ENCODE results near the gene SPRYD3. TPM values are rescaled to one million over a fixed set of nuclear protein-coding genes. Genes with fewer than 3 reads are reported as not detected.
A peak's percentile ranks its signal among the peaks of the same experiment; 100 is the strongest.

Gene SPRYD3
- total RNA-seq, 1 donor from 2014 or later, result 5.4 TPM

DNA sequence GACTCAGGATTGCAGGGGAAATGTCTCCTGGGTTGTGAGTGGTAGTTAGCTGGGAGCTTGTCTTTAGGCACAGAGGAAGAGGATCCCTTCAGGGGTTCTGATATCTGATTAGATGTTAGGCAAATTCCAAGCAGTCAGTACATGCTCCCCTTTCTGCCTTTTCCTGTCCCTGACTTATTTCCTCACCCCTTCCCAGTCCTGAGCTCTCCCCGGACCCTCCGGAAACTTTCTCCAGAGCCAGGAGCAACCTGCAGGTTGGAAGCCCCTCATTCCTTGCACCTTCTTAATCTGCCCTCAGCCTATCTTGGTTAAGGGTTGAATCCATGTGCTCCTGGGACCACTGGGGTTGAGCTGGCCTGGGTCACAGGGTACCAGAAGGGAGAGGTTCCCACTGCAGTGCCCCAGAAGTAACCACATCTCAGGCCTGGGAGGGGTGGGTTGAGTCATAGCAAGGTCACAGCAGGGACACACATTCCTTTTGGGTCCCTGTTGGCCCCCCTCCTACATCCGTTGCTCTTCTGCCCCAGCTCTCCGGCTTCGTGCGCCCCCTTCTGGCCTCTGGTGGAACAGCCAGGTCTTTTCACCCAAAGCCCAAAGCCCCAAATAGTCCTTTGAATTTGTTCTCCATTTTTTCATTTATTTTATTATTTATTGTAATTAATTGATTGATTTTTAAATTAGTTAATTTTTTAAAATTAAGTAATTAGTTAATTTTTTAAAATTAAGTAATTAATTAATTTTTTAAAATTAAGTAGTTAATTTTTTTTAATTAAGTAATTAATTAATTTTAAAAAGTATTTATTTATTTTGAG is 20.1 kb upstream of the SPRYD3 start:
- H3K4me3 ChIP-seq, result no peak overlapping the region
- H3K27ac Mint-ChIP-seq, result no peak overlapping the region

DNA sequence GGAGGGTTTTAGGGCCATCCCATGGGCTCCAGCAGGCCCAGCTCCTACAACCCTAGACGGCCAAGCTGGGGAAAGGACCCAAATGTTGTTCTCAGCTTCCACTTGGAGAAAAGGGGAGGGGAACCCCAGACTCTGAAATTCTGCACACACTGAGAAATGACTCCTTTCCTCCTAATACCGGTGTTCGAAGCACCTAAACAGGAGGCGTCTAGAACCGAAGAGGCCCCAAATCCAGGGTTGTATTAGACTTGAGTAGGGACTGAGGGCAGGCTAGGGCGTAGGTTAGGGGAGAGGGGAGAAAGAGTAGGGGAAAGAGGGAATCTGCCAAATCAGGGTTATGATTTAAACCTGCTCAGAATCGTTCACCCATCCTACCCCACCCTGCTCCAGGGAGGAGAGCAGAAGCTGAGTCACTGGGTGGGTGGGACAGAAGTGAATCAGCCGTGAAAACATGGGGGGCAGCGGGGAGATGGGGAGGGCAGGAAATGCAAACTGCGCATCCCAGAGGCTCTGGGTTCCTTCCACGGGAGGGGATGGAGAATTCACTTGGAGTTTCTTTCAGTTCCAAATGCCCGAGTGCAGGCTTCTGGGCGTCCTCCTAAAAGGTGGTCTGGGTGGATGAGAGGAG is 19.3 kb upstream of the SPRYD3 start:
- H3K79me2 ChIP-seq (ENCODE audit: low read depth), result no peaks in the 10 kb centered on the region
- peak overlapping the region; percentile 88 for H3K4me2 ChIP-seq
- Mint-ChIP-seq H3K9me3 (no peaks in the 10 kb centered on the region), H3K27ac (no peak overlapping the region), H3K4me1 (peaks cover 47% of the 10 kb centered on the region), H3K36me3 (no peaks in the 10 kb centered on the region), H3K27me3 (ENCODE audit: insufficient read depth, low read depth) (peaks cover 47% of the 10 kb centered on the region), H3K4me3 (peak overlapping the region; percentile 82)
- H3K27me3 ChIP-seq, result peaks cover 43% of the 10 kb centered on the region
- H3F3A ChIP-seq (ENCODE audit: low read depth), result peaks cover 13% of the 10 kb centered on the region
- H3K36me3 ChIP-seq, result no peaks in the 10 kb centered on the region
- H3K9me3 ChIP-seq (ENCODE audit: low read depth), result no peaks in the 10 kb centered on the region
- H3K9ac ChIP-seq, result no peak overlapping the region
- no peaks in the 10 kb centered on the region for H4K20me1 ChIP-seq (ENCODE audit: low read depth)
- peaks cover 21% of the 10 kb centered on the region for H3K4me1 ChIP-seq
- H3K27ac ChIP-seq, result no peak overlapping the region
- DNase-seq (ENCODE audit: low spot score), result no peak
- H3K4me3 ChIP-seq, result peak overlapping the region; percentile 72
- TF ChIP-seq, protein P1, sequence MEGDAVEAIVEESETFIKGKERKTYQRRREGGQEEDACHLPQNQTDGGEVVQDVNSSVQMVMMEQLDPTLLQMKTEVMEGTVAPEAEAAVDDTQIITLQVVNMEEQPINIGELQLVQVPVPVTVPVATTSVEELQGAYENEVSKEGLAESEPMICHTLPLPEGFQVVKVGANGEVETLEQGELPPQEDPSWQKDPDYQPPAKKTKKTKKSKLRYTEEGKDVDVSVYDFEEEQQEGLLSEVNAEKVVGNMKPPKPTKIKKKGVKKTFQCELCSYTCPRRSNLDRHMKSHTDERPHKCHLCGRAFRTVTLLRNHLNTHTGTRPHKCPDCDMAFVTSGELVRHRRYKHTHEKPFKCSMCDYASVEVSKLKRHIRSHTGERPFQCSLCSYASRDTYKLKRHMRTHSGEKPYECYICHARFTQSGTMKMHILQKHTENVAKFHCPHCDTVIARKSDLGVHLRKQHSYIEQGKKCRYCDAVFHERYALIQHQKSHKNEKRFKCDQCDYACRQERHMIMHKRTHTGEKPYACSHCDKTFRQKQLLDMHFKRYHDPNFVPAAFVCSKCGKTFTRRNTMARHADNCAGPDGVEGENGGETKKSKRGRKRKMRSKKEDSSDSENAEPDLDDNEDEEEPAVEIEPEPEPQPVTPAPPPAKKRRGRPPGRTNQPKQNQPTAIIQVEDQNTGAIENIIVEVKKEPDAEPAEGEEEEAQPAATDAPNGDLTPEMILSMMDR (IDR thresholded peaks at IDR 0.05), result no peak
- no peak for TF ChIP-seq EZH2 (IDR thresholded peaks at IDR 0.05)
- TF ChIP-seq EZH2phosphoT487 (IDR thresholded peaks at IDR 0.05), result no peak
- H2AFZ ChIP-seq (replicated peaks), result peak overlapping the region; percentile 70

More for the DNA sequence above, 20.1 kb upstream of the SPRYD3 start:
- Histone ChIP-seq H3K9ac (no peak overlapping the region), H3K79me2 (ENCODE audit: low read depth) (no peaks in the 10 kb centered on the region), H3K4me2 (no peak overlapping the region), H3K9me3 (ENCODE audit: low read depth) (no peaks in the 10 kb centered on the region), H3F3A (ENCODE audit: low read depth) (peaks cover 13% of the 10 kb centered on the region), H3K36me3 (no peaks in the 10 kb centered on the region), H3K27me3 (peaks cover 43% of the 10 kb centered on the region), H3K27ac (no peak overlapping the region), H2AFZ (replicated peaks) (no peak overlapping the region), H3K4me1 (peaks cover 21% of the 10 kb centered on the region), H4K20me1 (ENCODE audit: low read depth) (no peaks in the 10 kb centered on the region)
- Mint-ChIP-seq H3K36me3 (no peaks in the 10 kb centered on the region), H3K4me1 (peaks cover 53% of the 10 kb centered on the region), H3K27me3 (ENCODE audit: insufficient read depth, low read depth) (peaks cover 44% of the 10 kb centered on the region), H3K9me3 (no peaks in the 10 kb centered on the region), H3K4me3 (peak overlapping the region; percentile 82)
- DNase-seq (ENCODE audit: low spot score), result peak; percentile 84
- TF ChIP-seq, protein P1 (IDR thresholded peaks at IDR 0.05), result peak; percentile 97
- TF ChIP-seq EZH2phosphoT487 (IDR thresholded peaks at IDR 0.05), result no peak

DNA sequence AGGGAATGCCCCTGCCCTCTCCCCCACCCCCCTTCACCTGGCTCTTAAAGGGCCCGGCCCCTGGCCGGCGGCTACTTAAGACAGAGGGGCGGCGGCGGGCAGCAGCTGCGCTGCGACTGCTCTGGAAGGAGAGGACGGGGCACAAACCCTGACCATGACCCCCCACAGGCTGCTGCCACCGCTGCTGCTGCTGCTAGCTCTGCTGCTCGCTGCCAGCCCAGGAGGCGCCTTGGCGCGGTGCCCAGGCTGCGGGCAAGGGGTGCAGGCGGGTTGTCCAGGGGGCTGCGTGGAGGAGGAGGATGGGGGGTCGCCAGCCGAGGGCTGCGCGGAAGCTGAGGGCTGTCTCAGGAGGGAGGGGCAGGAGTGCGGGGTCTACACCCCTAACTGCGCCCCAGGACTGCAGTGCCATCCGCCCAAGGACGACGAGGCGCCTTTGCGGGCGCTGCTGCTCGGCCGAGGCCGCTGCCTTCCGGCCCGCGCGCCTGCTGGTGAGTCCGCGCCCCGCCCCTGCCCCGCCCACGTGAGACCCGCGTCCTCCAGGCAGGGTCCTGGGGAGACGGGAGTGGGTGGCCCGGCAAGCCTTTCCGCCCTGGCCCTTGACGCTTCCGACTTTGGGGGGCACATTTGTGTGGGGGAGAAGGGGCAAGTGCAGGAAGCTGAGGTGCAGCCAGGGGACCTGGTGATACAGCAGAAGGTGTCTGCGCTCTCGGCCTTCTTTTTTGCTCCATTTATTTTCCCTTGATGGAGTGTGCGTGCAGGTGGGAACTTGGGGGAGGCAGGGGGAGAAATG is 18.6 kb upstream of the SPRYD3 start, which contains the start of gene IGFBP6:
Gene IGFBP6, plus strand, starts transcription at position 104 of the 790 bp plus-strand sequence. Its CDS starts 51 bp downstream, at position 155.
- Mint-ChIP-seq H3K4me1 (peaks cover 41% of the 10 kb centered on the region), H3K4me3 (peak within 1 kb of the TSS; percentile 82), H3K27ac (no peak within 1 kb of the TSS), H3K27me3 (ENCODE audit: insufficient read depth, low read depth) (peaks cover 47% of the 10 kb centered on the region), H3K36me3 (no peaks in the 10 kb centered on the region), H3K9me3 (no peaks in the 10 kb centered on the region)
- DNase-seq (ENCODE audit: low spot score), result peak; percentile 74
- Histone ChIP-seq H2AFZ (replicated peaks) (peak within 1 kb of the TSS; percentile 70), H3K27ac (no peak within 1 kb of the TSS), H3K36me3 (no peaks in the 10 kb centered on the region), H3K4me3 (peak within 1 kb of the TSS; percentile 72), H3K27me3 (peaks cover 43% of the 10 kb centered on the region), H3F3A (ENCODE audit: low read depth) (peaks cover 13% of the 10 kb centered on the region), H4K20me1 (ENCODE audit: low read depth) (no peaks in the 10 kb centered on the region), H3K9me3 (ENCODE audit: low read depth) (no peaks in the 10 kb centered on the region), H3K9ac (no peak within 1 kb of the TSS), H3K4me2 (peak within 1 kb of the TSS; percentile 88), H3K79me2 (ENCODE audit: low read depth) (no peaks in the 10 kb centered on the region), H3K4me1 (peaks cover 21% of the 10 kb centered on the region)
- TF ChIP-seq EZH2phosphoT487 (IDR thresholded peaks at IDR 0.05) (peak; percentile 57), EZH2 (IDR thresholded peaks at IDR 0.05) (peak; percentile 61)
- TF ChIP-seq, protein P1 (IDR thresholded peaks at IDR 0.05), result no peak
